Measurements from ENCODE around the gene CRTC2.

The CRTC2 gene

DNA sequence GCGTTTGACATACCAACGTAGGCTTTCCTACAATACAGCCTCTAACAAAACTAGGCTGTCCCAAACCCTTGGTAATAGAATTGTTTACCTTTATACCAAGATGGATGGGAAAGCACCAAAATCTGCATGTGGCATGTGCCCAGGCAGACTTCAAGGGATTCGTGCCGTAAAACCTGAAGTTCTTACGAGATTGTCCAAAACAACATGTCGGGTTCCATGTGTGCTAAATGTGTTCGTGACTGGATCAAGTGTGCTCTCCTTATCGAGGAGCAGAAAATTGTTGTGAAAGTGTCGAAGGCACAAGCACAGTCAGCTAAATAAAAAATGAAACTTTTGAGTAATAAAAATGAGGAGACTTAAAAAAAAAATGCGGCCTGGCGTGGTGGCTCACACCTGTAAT lies 37.2 kb upstream of the CRTC2 start:
- Histone ChIP-seq H3K4me1 (ENCODE audit: insufficient read depth, low read length, severe bottlenecking) (peaks cover 21% of the 10 kb centered on the region), H3K9me2 (ENCODE audit: low read depth, low read length) (no peaks in the 10 kb centered on the region), H3K36me3 (ENCODE audit: insufficient read depth, low read length) (peaks cover 51% of the 10 kb centered on the region), H3K27ac (ENCODE audit: low read depth, low read length, poor library complexity, severe bottlenecking) (no peak overlapping the region), H4K20me1 (ENCODE audit: insufficient read depth, low read length) (no peaks in the 10 kb centered on the region), H3K27me3 (ENCODE audit: insufficient read depth, low read length) (no peaks in the 10 kb centered on the region), H2AFZ (ENCODE audit: low read length) (no peak overlapping the region), H3K4me2 (ENCODE audit: low read length) (no peak overlapping the region), H3K4me3 (ENCODE audit: low read depth, low read length, poor library complexity, severe bottlenecking) (no peak overlapping the region), H3K9ac (ENCODE audit: low read length) (no peak overlapping the region), H3K9me3 (ENCODE audit: low read length) (no peaks in the 10 kb centered on the region), H3K79me2 (ENCODE audit: insufficient read depth, low read length) (peaks cover 8% of the 10 kb centered on the region; the same call in 1 of the 2 replicates), H3F3A (ENCODE audit: insufficient read depth, low read length) (peaks cover 9% of the 10 kb centered on the region)
- TF ChIP-seq EZH2 (IDR thresholded peaks at IDR 0.05; ENCODE audit: borderline replicate concordance, low read length) = no peak
- TF ChIP-seq, protein P1, sequence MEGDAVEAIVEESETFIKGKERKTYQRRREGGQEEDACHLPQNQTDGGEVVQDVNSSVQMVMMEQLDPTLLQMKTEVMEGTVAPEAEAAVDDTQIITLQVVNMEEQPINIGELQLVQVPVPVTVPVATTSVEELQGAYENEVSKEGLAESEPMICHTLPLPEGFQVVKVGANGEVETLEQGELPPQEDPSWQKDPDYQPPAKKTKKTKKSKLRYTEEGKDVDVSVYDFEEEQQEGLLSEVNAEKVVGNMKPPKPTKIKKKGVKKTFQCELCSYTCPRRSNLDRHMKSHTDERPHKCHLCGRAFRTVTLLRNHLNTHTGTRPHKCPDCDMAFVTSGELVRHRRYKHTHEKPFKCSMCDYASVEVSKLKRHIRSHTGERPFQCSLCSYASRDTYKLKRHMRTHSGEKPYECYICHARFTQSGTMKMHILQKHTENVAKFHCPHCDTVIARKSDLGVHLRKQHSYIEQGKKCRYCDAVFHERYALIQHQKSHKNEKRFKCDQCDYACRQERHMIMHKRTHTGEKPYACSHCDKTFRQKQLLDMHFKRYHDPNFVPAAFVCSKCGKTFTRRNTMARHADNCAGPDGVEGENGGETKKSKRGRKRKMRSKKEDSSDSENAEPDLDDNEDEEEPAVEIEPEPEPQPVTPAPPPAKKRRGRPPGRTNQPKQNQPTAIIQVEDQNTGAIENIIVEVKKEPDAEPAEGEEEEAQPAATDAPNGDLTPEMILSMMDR (IDR thresholded peaks at IDR 0.05; ENCODE audit: low read length) = no peak

DNA sequence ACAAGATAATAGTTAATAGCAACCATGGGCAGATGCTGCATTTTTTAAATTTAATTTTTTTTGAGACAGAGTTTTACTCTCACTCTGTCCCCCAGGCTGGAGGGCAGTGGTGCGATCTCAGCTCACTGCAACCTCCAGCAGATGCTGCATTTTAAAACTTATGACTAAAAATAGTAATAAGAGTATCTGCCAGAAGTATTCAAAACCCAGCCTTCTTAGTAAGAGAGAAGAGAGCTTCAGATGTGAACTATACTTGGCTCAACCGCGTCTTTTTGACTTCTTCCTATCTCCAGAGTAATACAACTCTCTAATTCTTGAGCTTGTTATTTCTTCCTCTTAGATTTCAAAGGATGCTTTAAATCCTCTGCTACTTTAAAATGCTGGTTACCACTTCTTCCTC lies 36.8 kb upstream of the CRTC2 start:
- Histone ChIP-seq H3K9ac (ENCODE audit: low read length) (no peak overlapping the region), H3K4me2 (ENCODE audit: low read length) (no peak overlapping the region), H4K20me1 (ENCODE audit: insufficient read depth, low read length) (no peaks in the 10 kb centered on the region), H3K27me3 (ENCODE audit: insufficient read depth, low read length) (no peaks in the 10 kb centered on the region), H3K9me3 (ENCODE audit: low read length) (no peaks in the 10 kb centered on the region), H3K79me2 (ENCODE audit: insufficient read depth, low read length) (peaks cover 8% of the 10 kb centered on the region; the same call in 1 of the 2 replicates), H3K36me3 (ENCODE audit: insufficient read depth, low read length) (peaks cover 51% of the 10 kb centered on the region), H3K9me2 (ENCODE audit: low read depth, low read length) (no peaks in the 10 kb centered on the region), H2AFZ (ENCODE audit: low read length) (no peak overlapping the region), H3K4me1 (ENCODE audit: insufficient read depth, low read length, severe bottlenecking) (peaks cover 23% of the 10 kb centered on the region), H3K27ac (ENCODE audit: low read depth, low read length, poor library complexity, severe bottlenecking) (no peak overlapping the region), H3K4me3 (ENCODE audit: low read depth, low read length, poor library complexity, severe bottlenecking) (no peak overlapping the region), H3F3A (ENCODE audit: insufficient read depth, low read length) (peaks cover 9% of the 10 kb centered on the region)
- TF ChIP-seq, protein P1 (IDR thresholded peaks at IDR 0.05; ENCODE audit: low read length) = no peak
- TF ChIP-seq EZH2 (IDR thresholded peaks at IDR 0.05; ENCODE audit: borderline replicate concordance, low read length) = no peak

DNA sequence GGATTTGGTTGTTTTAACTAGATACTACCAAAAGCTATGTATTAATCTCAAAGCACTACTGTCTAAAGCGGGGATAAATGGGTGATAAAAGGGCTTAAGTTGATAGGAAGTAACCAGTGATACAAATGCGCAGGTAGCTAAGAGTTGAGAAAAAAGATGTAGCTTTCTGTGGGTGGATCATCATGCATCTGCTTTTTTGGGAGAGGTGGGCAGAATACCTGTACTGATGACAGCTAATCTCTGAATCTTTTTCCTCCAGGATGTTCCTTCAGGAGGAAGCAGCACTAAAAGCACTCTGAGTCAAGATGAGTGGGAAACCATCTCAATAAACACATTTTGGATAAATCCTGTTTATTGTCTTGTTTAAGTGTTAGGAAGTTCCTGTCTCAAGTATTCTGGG lies 33.4 kb upstream of the CRTC2 start:
- Histone ChIP-seq H3K79me2 (ENCODE audit: insufficient read depth, low read length) (peaks cover 8% of the 10 kb centered on the region; the same call in 1 of the 2 replicates), H3K27me3 (ENCODE audit: insufficient read depth, low read length) (no peaks in the 10 kb centered on the region), H3K9me2 (ENCODE audit: low read depth, low read length) (no peaks in the 10 kb centered on the region), H3K4me1 (ENCODE audit: insufficient read depth, low read length, severe bottlenecking) (peaks cover 35% of the 10 kb centered on the region), H3K27ac (ENCODE audit: low read depth, low read length, poor library complexity, severe bottlenecking) (peak overlapping the region; percentile 70), H3K9me3 (ENCODE audit: low read length) (no peaks in the 10 kb centered on the region), H3K9ac (ENCODE audit: low read length) (peak overlapping the region; percentile 89), H4K20me1 (ENCODE audit: insufficient read depth, low read length) (no peaks in the 10 kb centered on the region), H3K36me3 (ENCODE audit: insufficient read depth, low read length) (peaks cover 51% of the 10 kb centered on the region), H3K4me2 (ENCODE audit: low read length) (peak overlapping the region; percentile 85), H2AFZ (ENCODE audit: low read length) (no peak overlapping the region), H3F3A (ENCODE audit: insufficient read depth, low read length) (peaks cover 9% of the 10 kb centered on the region), H3K4me3 (ENCODE audit: low read depth, low read length, poor library complexity, severe bottlenecking) (peak overlapping the region; percentile 87)
- TF ChIP-seq, protein P1 (IDR thresholded peaks at IDR 0.05; ENCODE audit: low read length) = no peak
- TF ChIP-seq EZH2 (IDR thresholded peaks at IDR 0.05; ENCODE audit: borderline replicate concordance, low read length) = no peak
